ENCODE results near the gene CTSA. TPM values are rescaled to one million over a fixed set of nuclear protein-coding genes. Genes with fewer than 3 reads are reported as not detected.

The CTSA gene
- total and polyA plus RNA-seq, 2 of the 4 experiments (the other 2 are of a cell fraction) = 19.0 to 312 TPM

- Histone ChIP-seq H4K91ac (ENCODE audit: insufficient read depth, low read depth, low read length) (no peak overlapping the region), H2BK120ac (ENCODE audit: low read depth, low read length) (no peak overlapping the region), H3K4ac (ENCODE audit: low read depth, low read length) (no peak overlapping the region), H3K23ac (ENCODE audit: low read depth, low read length) (no peak overlapping the region), H3K9me3 (ENCODE audit: control insufficient read depth, insufficient read depth, low read length) (no peaks in the 10 kb centered on the region), H3K4me2 (ENCODE audit: low read depth, low read length) (no peak overlapping the region), H3K4me1 (ENCODE audit: control insufficient read depth, insufficient read depth, low read length) (no peaks in the 10 kb centered on the region), H3K4me3 (ENCODE audit: insufficient read depth, low read depth, low read length) (no peak overlapping the region), H2BK5ac (ENCODE audit: low read depth, low read length, poor library complexity, severe bottlenecking) (no peak overlapping the region), H3K27ac (ENCODE audit: insufficient read depth, low read length) (no peak overlapping the region), H2AK9ac (replicated peaks; ENCODE audit: low read depth, low read length, poor library complexity) (no peak overlapping the region), H2AFZ (replicated peaks; ENCODE audit: low read length, poor library complexity) (no peak overlapping the region), H2AK5ac (ENCODE audit: low read depth, low read length) (no peak overlapping the region), H3K18ac (ENCODE audit: low read depth, low read length) (no peak overlapping the region), H2BK15ac (ENCODE audit: low read depth, low read length) (no peak overlapping the region), H2BK20ac (ENCODE audit: low read depth, low read length) (no peak overlapping the region), H4K20me1 (ENCODE audit: insufficient read depth, low read length) (peaks cover 5% of the 10 kb centered on the region), H3K14ac (replicated peaks; ENCODE audit: low read depth, low read length) (no peak overlapping the region), H3K36me3 (ENCODE audit: control insufficient read depth, insufficient read depth, low read length) (peaks cover 62% of the 10 kb centered on the region), H3K56ac (ENCODE audit: extremely low read depth, insufficient read depth, low read length) (no peak overlapping the region), H4K5ac (ENCODE audit: low read depth, low read length) (no peak overlapping the region), H3K27me3 (ENCODE audit: control insufficient read depth, insufficient read depth, low read length) (no peaks in the 10 kb centered on the region), H3K9ac (ENCODE audit: low read depth, low read length) (no peak overlapping the region), H4K8ac (ENCODE audit: low read depth in 2 of 2, low read length in 2 of 2) (no peak overlapping the region), H3K79me1 (ENCODE audit: low read depth in 1 of 2, low read length in 2 of 2) (peaks cover 11 to 36% of the 10 kb centered on the region in 2 experiments), H3K9me1 (ENCODE audit: insufficient read depth, low read length) (peaks cover 14% of the 10 kb centered on the region)
- intact Hi-C loops (cut with micrococcal nuclease) = no loop called here
- ATAC-seq (ENCODE audit: low read depth) (no peak), DNase-seq (no peak)
- TF ChIP-seq FOS (IDR thresholded peaks at IDR 0.05; ENCODE audit: low read depth, low read length) = no peak
- no peak for TF ChIP-seq MAFK (IDR thresholded peaks at IDR 0.05; ENCODE audit: low read depth, low read length)
- no peak for TF ChIP-seq SMC3 (IDR thresholded peaks at IDR 0.05; ENCODE audit: low read depth, low read length)
- no peak for TF ChIP-seq BHLHE40 (IDR thresholded peaks at IDR 0.05; ENCODE audit: low read depth, low read length)
- no peak for TF ChIP-seq CEBPB (IDR thresholded peaks at IDR 0.05; ENCODE audit: low read depth, low read length)
- TF ChIP-seq ELK1 (IDR thresholded peaks at IDR 0.05; ENCODE audit: borderline replicate concordance, low read depth, low read length) = no peak
- TF ChIP-seq MAZ (IDR thresholded peaks at IDR 0.05; ENCODE audit: borderline replicate concordance, low read depth, low read length) = no peak
- no peak for TF ChIP-seq RFX5 (IDR thresholded peaks at IDR 0.05; ENCODE audit: low read depth, low read length)
- TF ChIP-seq CTCF (conservative IDR thresholded peaks at IDR 0.05; ENCODE audit: low read depth, low read length) = no peak
- TF ChIP-seq NFE2L2 (IDR thresholded peaks at IDR 0.05; ENCODE audit: low read depth, low read length) = no peak
- POLR2A ChIA-PET (ENCODE audit: unreplicated experiment) = no interaction called here
- no TSS peak for BruUV-seq (replicated peaks)
- CTCF ChIA-PET = no interaction called here
- in situ Hi-C loops (cut with MboI; ENCODE audit: low sequenced_read_pairs) = no loop called here
- dilution Hi-C loops (cut with HindIII; ENCODE audit: low sequenced_read_pairs, unreplicated experiment) = no loop called here
These were observed 45.7 kb upstream of the CTSA start for GRCh38 chr20:45845452-45845851.
